Hepatocyte (in vitro differentiated cells): ENCODE results near the gene COL13A1. TPM values are rescaled to one million over a fixed set of nuclear protein-coding genes. Genes with fewer than 3 reads are reported as not detected.

Source experiments
- DNase-seq: peaks from one replicate; pipeline ENCODE4 v3.0.0-alpha.2; 2016; ENCODE audit warnings: low spot score
- H2AFZ ChIP-seq: fragments of 200-600 bp; sonication (generic); 2 replicates; pipeline ENCODE4 v1.6.0; 2016; ENCODE audit warnings: antibody characterized with exemption, mild to moderate bottlenecking
- H3K27ac ChIP-seq: fragments of 200-600 bp; sonication (generic); 2 replicates; pipeline ENCODE4 v1.5.1; 2016; ENCODE audit warnings: mild to moderate bottlenecking
- H3K27me3 ChIP-seq: fragments of 200-600 bp; sonication (generic); 2 replicates; pipeline ENCODE4 v1.6.1; 2016
- H3K36me3 ChIP-seq: fragments of 200-600 bp; sonication (generic); replicated peaks from 2 replicates; pipeline ENCODE4 v1.5.1; 2016; ENCODE audit warnings: low read depth; ENCODE audit not compliant: insufficient read depth
- H3K4me1 ChIP-seq: fragments of 200-600 bp; sonication (generic); 2 replicates; pipeline ENCODE4 v1.5.1; 2016; ENCODE audit warnings: mild to moderate bottlenecking, moderate library complexity; ENCODE audit not compliant: insufficient read depth
- H3K4me2 ChIP-seq: fragments of 200-600 bp; sonication (generic); 2 replicates; pipeline ENCODE4 v1.6.0; 2016
- H3K4me3 ChIP-seq: fragments of 200-600 bp; sonication (generic); 2 replicates; pipeline ENCODE4 v1.5.1; 2016; ENCODE audit warnings: mild to moderate bottlenecking
- H3K79me2 ChIP-seq: fragments of 200-600 bp; sonication (generic); 2 replicates; pipeline ENCODE4 v1.6.0; 2017; ENCODE audit warnings: mild to moderate bottlenecking
- H3K9me2 ChIP-seq: fragments of 200-600 bp; sonication (generic); replicated peaks from 2 replicates; pipeline ENCODE4 v1.6.0; 2017; ENCODE audit warnings: mild to moderate bottlenecking; ENCODE audit not compliant: insufficient read depth
- H3K9me3 ChIP-seq: fragments of 200-600 bp; sonication (generic); 2 replicates; pipeline ENCODE4 v1.5.1; 2016; ENCODE audit warnings: low read depth, mild to moderate bottlenecking
- H4K20me1 ChIP-seq: fragments of 200-600 bp; sonication (generic); 2 replicates; pipeline ENCODE4 v1.6.0; 2016; ENCODE audit warnings: mild to moderate bottlenecking; ENCODE audit not compliant: insufficient read depth, poor library complexity, severe bottlenecking
- EZH2 ChIP-seq: fragments of 200-600 bp; sonication (generic); IDR thresholded peaks from 2 replicates; pipeline ENCODE4 v1.6.1; 2016; ENCODE audit warnings: antibody characterized with exemption, mild to moderate bottlenecking, borderline replicate concordance
- EZH2phosphoT487 ChIP-seq: fragments of 200-600 bp; sonication (generic); IDR thresholded peaks from one replicate; pipeline ENCODE4 v1.6.1; 2018; ENCODE audit warnings: antibody characterized with exemption, mild to moderate bottlenecking, low read depth, moderate library complexity; ENCODE audit not compliant: unreplicated experiment, severe bottlenecking
- WGBS: methylation state at CpG from one replicate; pipeline ENCODE4 v1.1.6; 2016; ENCODE audit warnings: low lambda C conversion rate; ENCODE audit errors: missing lambda C conversion rate; 5-methylcytosine and 5-hydroxymethylcytosine counted together
- polyA plus RNA-seq: library from polyadenylated mRNA; unstranded; fragments of >200 nt; fragmentation: Nextera tagmentation; extraction: Ambion mirVana; gene quantifications from 2 replicates; pipeline ENCODE4 v1.2.1, GENCODE V29; 2016
- total RNA-seq: library from RNA; depleted of rRNA; stranded (reverse); fragments of >200 nt; gene quantifications from 2 replicates; pipeline ENCODE4 v1.2.3, GENCODE V29; 2014
- TF ChIP-seq, protein P1 (sequence below): fragments of 200-600 bp; sonication (generic); IDR thresholded peaks from 2 replicates; pipeline ENCODE4 v1.5.1; 2016; ENCODE audit warnings: antibody characterized with exemption, mild to moderate bottlenecking; ENCODE audit not compliant: poor library complexity

Gene COL13A1
- total and polyA plus RNA-seq, 2 experiments from 2014 or later = 4.5 to 8.5 TPM

GRCh38 chr10:69862882-69863530, 61.3 kb downstream of the COL13A1 start:
- Histone ChIP-seq H3K36me3 (no peaks in the 10 kb centered on the region), H3K9me3 (no peaks in the 10 kb centered on the region), H3K4me2 (no peak overlapping the region), H3K4me1 (peaks cover 19% of the 10 kb centered on the region), H3K9me2 (no peaks in the 10 kb centered on the region), H4K20me1 (no peaks in the 10 kb centered on the region), H3K27me3 (no peaks in the 10 kb centered on the region), H2AFZ (no peak overlapping the region), H3K79me2 (no peaks in the 10 kb centered on the region), H3K27ac (no peak overlapping the region), H3K4me3 (no peak overlapping the region)
- DNase-seq = no peak
- 92% methylated on average over 16 of the region's 16 CpGs for WGBS
- TF ChIP-seq, protein P1, sequence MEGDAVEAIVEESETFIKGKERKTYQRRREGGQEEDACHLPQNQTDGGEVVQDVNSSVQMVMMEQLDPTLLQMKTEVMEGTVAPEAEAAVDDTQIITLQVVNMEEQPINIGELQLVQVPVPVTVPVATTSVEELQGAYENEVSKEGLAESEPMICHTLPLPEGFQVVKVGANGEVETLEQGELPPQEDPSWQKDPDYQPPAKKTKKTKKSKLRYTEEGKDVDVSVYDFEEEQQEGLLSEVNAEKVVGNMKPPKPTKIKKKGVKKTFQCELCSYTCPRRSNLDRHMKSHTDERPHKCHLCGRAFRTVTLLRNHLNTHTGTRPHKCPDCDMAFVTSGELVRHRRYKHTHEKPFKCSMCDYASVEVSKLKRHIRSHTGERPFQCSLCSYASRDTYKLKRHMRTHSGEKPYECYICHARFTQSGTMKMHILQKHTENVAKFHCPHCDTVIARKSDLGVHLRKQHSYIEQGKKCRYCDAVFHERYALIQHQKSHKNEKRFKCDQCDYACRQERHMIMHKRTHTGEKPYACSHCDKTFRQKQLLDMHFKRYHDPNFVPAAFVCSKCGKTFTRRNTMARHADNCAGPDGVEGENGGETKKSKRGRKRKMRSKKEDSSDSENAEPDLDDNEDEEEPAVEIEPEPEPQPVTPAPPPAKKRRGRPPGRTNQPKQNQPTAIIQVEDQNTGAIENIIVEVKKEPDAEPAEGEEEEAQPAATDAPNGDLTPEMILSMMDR = no peak

DNA sequence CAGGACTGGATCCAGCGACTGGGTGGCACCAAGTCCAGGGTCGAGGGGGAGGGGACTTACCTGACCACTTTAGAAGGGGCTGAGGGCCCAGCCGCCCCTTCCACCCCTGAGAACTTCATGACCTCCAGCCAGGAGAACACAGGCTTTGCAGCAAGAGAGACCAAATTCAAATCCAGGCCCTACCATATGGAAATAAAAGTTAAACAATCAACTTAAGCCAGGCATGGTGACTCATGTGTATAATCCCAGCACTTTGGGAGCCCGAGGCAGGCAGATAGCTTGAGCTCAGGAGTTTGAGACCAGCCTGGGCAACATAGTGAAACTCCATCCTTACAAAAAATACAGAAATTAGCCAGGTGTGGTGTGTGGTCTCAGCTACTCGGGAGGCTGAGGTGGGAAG, 61.9 kb downstream of the COL13A1 start:
- no peak overlapping the region for H3K4me2 ChIP-seq
- no peak overlapping the region for H3K27ac ChIP-seq
- H3K27me3 ChIP-seq = no peaks in the 10 kb centered on the region
- no peaks in the 10 kb centered on the region for H3K9me2 ChIP-seq
- no peaks in the 10 kb centered on the region for H3K79me2 ChIP-seq
- peaks cover 19% of the 10 kb centered on the region for H3K4me1 ChIP-seq
- H4K20me1 ChIP-seq = no peaks in the 10 kb centered on the region
- no peaks in the 10 kb centered on the region for H3K36me3 ChIP-seq
- TF ChIP-seq EZH2 = no peak
- no peak for TF ChIP-seq EZH2phosphoT487
- TF ChIP-seq, protein P1 = no peak
- H2AFZ ChIP-seq = no peak overlapping the region
- no peak for DNase-seq
- H3K4me3 ChIP-seq = no peak overlapping the region
- WGBS = 75% methylated on average over 5 of the region's 5 CpGs
- no peaks in the 10 kb centered on the region for H3K9me3 ChIP-seq

- 58% methylated on average over 3 of the region's 3 CpGs for WGBS
- Histone ChIP-seq H3K36me3 (no peaks in the 10 kb centered on the region), H3K9me3 (no peaks in the 10 kb centered on the region), H3K4me1 (peaks cover 24% of the 10 kb centered on the region), H3K27me3 (no peaks in the 10 kb centered on the region), H2AFZ (no peak overlapping the region), H3K27ac (no peak overlapping the region), H3K9me2 (no peaks in the 10 kb centered on the region), H3K4me2 (no peak overlapping the region), H4K20me1 (no peaks in the 10 kb centered on the region), H3K4me3 (no peak overlapping the region), H3K79me2 (no peaks in the 10 kb centered on the region)
- TF ChIP-seq EZH2 = no peak
- TF ChIP-seq, protein P1 = no peak
- TF ChIP-seq EZH2phosphoT487 = no peak
- no peak for DNase-seq
Measured at GRCh38 chr10:69864321-69864720, 62.6 kb downstream of the COL13A1 start.

DNA sequence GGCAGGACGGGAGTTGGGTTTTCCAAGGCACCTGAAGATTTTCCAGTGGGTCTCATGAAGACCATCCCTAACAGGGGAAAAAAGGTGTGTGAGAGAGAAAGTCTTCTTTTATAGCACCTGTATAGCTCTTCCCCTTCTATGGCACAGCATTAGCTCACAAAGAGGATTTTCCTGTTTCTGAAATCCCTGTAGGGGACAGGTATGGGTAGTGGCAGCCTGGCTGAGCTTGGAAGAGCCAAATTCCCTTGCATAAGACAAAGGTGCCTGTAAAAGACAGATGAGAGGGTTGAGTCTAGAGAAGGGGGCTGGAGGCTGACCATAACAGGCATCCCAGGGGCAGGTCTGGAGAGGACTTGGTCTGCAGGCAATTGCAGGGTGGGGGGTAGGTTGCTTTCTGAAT, 63.7 kb downstream of the COL13A1 start:
- no peaks in the 10 kb centered on the region for H4K20me1 ChIP-seq
- H3K4me3 ChIP-seq = no peak overlapping the region
- no peaks in the 10 kb centered on the region for H3K27me3 ChIP-seq
- no peak overlapping the region for H2AFZ ChIP-seq
- H3K27ac ChIP-seq = no peak overlapping the region
- WGBS = 88% methylated on average over 1 of the region's 1 CpG
- H3K36me3 ChIP-seq = no peaks in the 10 kb centered on the region
- no peak for DNase-seq
- H3K4me2 ChIP-seq = no peak overlapping the region
- H3K79me2 ChIP-seq = no peaks in the 10 kb centered on the region
- no peaks in the 10 kb centered on the region for H3K9me3 ChIP-seq
- H3K9me2 ChIP-seq = no peaks in the 10 kb centered on the region
- no peak for TF ChIP-seq EZH2
- TF ChIP-seq, protein P1 = no peak
- no peak for TF ChIP-seq EZH2phosphoT487
- H3K4me1 ChIP-seq = peaks cover 26% of the 10 kb centered on the region
